Brain microvascular endothelial cell (primary cell): Measurements from ENCODE around the gene KLHDC10.
A peak's percentile ranks its signal among the peaks of the same experiment; 100 is the strongest.

ENCODE experiments used
- DNase-seq: peaks from one replicate; pipeline ENCODE4 v3.0.0-alpha.2; 2020
- H3K27ac ChIP-seq: fragments of 250-450 bp; sonication (Bioruptor Pico); 2 replicates; pipeline ENCODE4 v1.5.1; 2020; ENCODE audit warnings: mild to moderate bottlenecking, moderate library complexity
- H3K27me3 ChIP-seq: fragments of 250-450 bp; sonication (Bioruptor Pico); replicated peaks from 2 replicates; pipeline ENCODE4 v1.5.1; 2020; ENCODE audit warnings: mild to moderate bottlenecking
- H3K36me3 ChIP-seq: fragments of 250-450 bp; sonication (Bioruptor Pico); replicated peaks from 2 replicates; pipeline ENCODE4 v1.5.1; 2020; ENCODE audit warnings: mild to moderate bottlenecking
- H3K4me3 ChIP-seq: 2 replicates; pipeline ENCODE4 v1.5.1; 2011; ENCODE audit warnings: low read depth, mild to moderate bottlenecking, control low read depth, low read length, moderate library complexity
- CTCF ChIP-seq: IDR thresholded peaks from 2 replicates; pipeline ENCODE4 v1.5.1; 2011; ENCODE audit warnings: low read depth, mild to moderate bottlenecking, moderate library complexity, low read length, control low read depth, inconsistent platforms; ENCODE audit errors: missing control alignments
- in situ Hi-C: cut with HindIII; loops from 2 replicates; pipeline ENCODE4 v1.10.0; 2017; ENCODE audit warnings: low sequenced_read_pairs, low pct_ligation_motif_present

Gene KLHDC10

GRCh38 chr7:130134726-130135125, 64.4 kb downstream of the KLHDC10 start:
- no peak for TF ChIP-seq CTCF
- Histone ChIP-seq H3K27me3 (no peaks in the 10 kb centered on the region), H3K36me3 (peaks cover 25% of the 10 kb centered on the region), H3K4me3 (no peak overlapping the region), H3K27ac (no peak overlapping the region)
- DNase-seq: no peak
- in situ Hi-C loops: no loop called here

GRCh38 chr7:130135208-130136205, 65.2 kb downstream of the KLHDC10 start:
- H3K27ac ChIP-seq: no peak overlapping the region
- H3K27me3 ChIP-seq: no peaks in the 10 kb centered on the region
- H3K4me3 ChIP-seq: no peak overlapping the region
- peaks cover 21% of the 10 kb centered on the region for H3K36me3 ChIP-seq
- DNase-seq: peak; percentile 70
- in situ Hi-C loops: no loop called here
- no peak for TF ChIP-seq CTCF

GRCh38 chr7:130136579-130137167, 66.3 kb downstream of the KLHDC10 start:
- no peak for TF ChIP-seq CTCF
- in situ Hi-C loops: no loop called here
- Histone ChIP-seq H3K36me3 (peaks cover 11% of the 10 kb centered on the region), H3K27me3 (no peaks in the 10 kb centered on the region), H3K4me3 (no peak overlapping the region), H3K27ac (no peak overlapping the region)
- DNase-seq: no peak

GRCh38 chr7:130137207-130137606, 66.9 kb downstream of the KLHDC10 start:
- in situ Hi-C loops: no loop called here
- H3K27me3 ChIP-seq: no peaks in the 10 kb centered on the region
- no peak overlapping the region for H3K4me3 ChIP-seq
- H3K36me3 ChIP-seq: peaks cover 11% of the 10 kb centered on the region
- no peak for TF ChIP-seq CTCF
- DNase-seq: no peak
- H3K27ac ChIP-seq: no peak overlapping the region

GRCh38 chr7:130139193-130139960, 69.0 kb downstream of the KLHDC10 start:
- peaks cover 8% of the 10 kb centered on the region for H3K36me3 ChIP-seq
- no peak for DNase-seq
- in situ Hi-C loops: no loop called here
- H3K4me3 ChIP-seq: no peak overlapping the region
- no peaks in the 10 kb centered on the region for H3K27me3 ChIP-seq
- H3K27ac ChIP-seq: no peak overlapping the region
- no peak for TF ChIP-seq CTCF
